Immature natural killer cell (primary cell): ENCODE measurements around the gene NAA16. TPM values are rescaled to one million over a fixed set of nuclear protein-coding genes. Genes with fewer than 3 reads are reported as not detected.
"Not testable (repeated sequence)": the region's sequence is repeated elsewhere in the genome, so short reads cannot be mapped to it uniquely, and the experiment has no call there.

ENCODE experiments used
- DNase-seq, 3 donors: peaks; one replicate each; pipeline ENCODE4 v3.0.0; 2022; ENCODE audit warnings: mixed read lengths in 1 of 3
- H3K27ac Mint-ChIP-seq, 6 donors: one replicate each; pipeline ENCODE4 v1.8.0; 2020; ENCODE audit warnings: mixed read lengths in 6 of 6, mild to moderate bottlenecking in 5 of 6, inconsistent platforms in 4 of 6, moderate library complexity in 3 of 6
- H3K27me3 Mint-ChIP-seq, 3 donors: one replicate each; pipeline ENCODE4 v1.8.0; 2020 to 2021; ENCODE audit warnings: low read depth in 3 of 3, mild to moderate bottlenecking in 3 of 3, mixed read lengths in 3 of 3, moderate library complexity in 3 of 3, inconsistent platforms in 1 of 3
- H3K36me3 Mint-ChIP-seq, 3 donors: one replicate each; pipeline ENCODE4 v1.8.0; 2020; ENCODE audit warnings: mixed read lengths in 3 of 3, inconsistent platforms in 2 of 3, mild to moderate bottlenecking in 2 of 3
- H3K4me1 Mint-ChIP-seq, 2 donors: one replicate each; pipeline ENCODE4 v1.8.0; 2020; ENCODE audit warnings: inconsistent platforms in 2 of 2, mild to moderate bottlenecking in 2 of 2, mixed read lengths in 2 of 2, moderate library complexity in 1 of 2
- H3K4me3 Mint-ChIP-seq, 5 donors: one replicate each; pipeline ENCODE4 v1.8.0; 2020; ENCODE audit warnings: mild to moderate bottlenecking in 5 of 5, mixed read lengths in 5 of 5, inconsistent platforms in 3 of 5, moderate library complexity in 3 of 5
- H3K9me3 Mint-ChIP-seq, 6 donors: one replicate each; pipeline ENCODE4 v1.8.0; 2020; ENCODE audit warnings: mild to moderate bottlenecking in 6 of 6, mixed read lengths in 6 of 6, inconsistent platforms in 4 of 6, moderate library complexity in 3 of 6
- polyA plus RNA-seq, 3 donors: library from polyadenylated mRNA; unstranded; fragments of 300-500 nt; fragmentation: Illumina TruSeq; gene quantifications; one replicate each; pipeline ENCODE4 v1.2.3, GENCODE V29; 2021

NAA16 gene
- polyA plus RNA-seq, 3 donors from 2014 or later = 9.0 to 17.1 (median 10.7) TPM

- Mint-ChIP-seq H3K4me1 (peaks cover 45 to 69% of the 10 kb centered on the region in 2 donors), H3K4me3 (peak overlapping the region in 4 of 5 donors; percentile 40 to 65 (median 49)), H3K36me3 (peaks cover 13 to 20% (median 15%) of the 10 kb centered on the region in 3 donors), H3K27ac (peak overlapping the region in 5 of 6 donors; percentile 50 to 82 (median 53)), H3K27me3 (no peaks in the 10 kb centered on the region), H3K9me3 (no peaks in the 10 kb centered on the region)
- no peak for DNase-seq
Observed at GRCh38 chr13:41345914-41346589, 35.0 kb downstream of the NAA16 start.

- H3K4me1 Mint-ChIP-seq = peaks cover 31 to 45% of the 10 kb centered on the region in 2 donors
- peak; percentile 28 to 58 (median 51) for DNase-seq
- H3K27ac Mint-ChIP-seq = peak overlapping the region in 5 of 6 donors; percentile 17 to 85 (median 69)
- H3K36me3 Mint-ChIP-seq = peaks cover 0 to 15% (median 5%) of the 10 kb centered on the region in 3 donors
- peak overlapping the region in 1 of 5 donors; percentile 10 for H3K4me3 Mint-ChIP-seq
- H3K9me3 Mint-ChIP-seq = no peaks in the 10 kb centered on the region
- peaks cover 0 to 1% (median 0%) of the 10 kb centered on the region in 3 donors for H3K27me3 Mint-ChIP-seq
Observed at GRCh38 chr13:41352935-41353840, 42.1 kb downstream of the NAA16 start.

GRCh38 chr13:41354416-41354815, 43.3 kb downstream of the NAA16 start:
- Mint-ChIP-seq H3K36me3 (peaks cover 0 to 13% (median 10%) of the 10 kb centered on the region in 3 donors), H3K27ac (peak overlapping the region in 1 of 6 donors; percentile 3), H3K4me3 (no peak overlapping the region), H3K27me3 (peaks cover 0 to 1% (median 0%) of the 10 kb centered on the region in 3 donors), H3K9me3 (no peaks in the 10 kb centered on the region), H3K4me1 (peaks cover 28 to 36% of the 10 kb centered on the region in 2 donors)
- no peak for DNase-seq

- not testable (repeated sequence) for H3K27me3 Mint-ChIP-seq, DNase-seq, H3K9me3 Mint-ChIP-seq
- peak overlapping the region; percentile 64 to 90 (median 86) for H3K27ac Mint-ChIP-seq
- H3K4me3 Mint-ChIP-seq = peak overlapping the region in 2 of 5 donors; percentile 71 to 75
- peaks cover 0 to 27% (median 11%) of the 10 kb centered on the region in 3 donors for H3K36me3 Mint-ChIP-seq
- H3K4me1 Mint-ChIP-seq = peaks cover 28 to 36% of the 10 kb centered on the region in 2 donors
Observed at GRCh38 chr13:41356385-41356648, 45.2 kb downstream of the NAA16 start.

GRCh38 chr13:41356786-41357185, 45.7 kb downstream of the NAA16 start:
- Mint-ChIP-seq H3K36me3 (peaks cover 2 to 32% (median 13%) of the 10 kb centered on the region in 3 donors), H3K27ac (peak overlapping the region; percentile 64 to 90 (median 86)), H3K9me3 (no peaks in the 10 kb centered on the region), H3K4me3 (peak overlapping the region; percentile 47 to 75 (median 50)), H3K27me3 (peaks cover 0 to 1% (median 1%) of the 10 kb centered on the region in 3 donors), H3K4me1 (peaks cover 28 to 36% of the 10 kb centered on the region in 2 donors)
- DNase-seq = peak in 2 of 3 donors; percentile 10 to 17

- H3K27ac Mint-ChIP-seq = no peak overlapping the region
- peaks cover 9 to 59% (median 28%) of the 10 kb centered on the region in 3 donors for H3K36me3 Mint-ChIP-seq
- peaks cover 16 to 17% of the 10 kb centered on the region in 2 donors for H3K4me1 Mint-ChIP-seq
- peaks cover 0 to 1% (median 1%) of the 10 kb centered on the region in 3 donors for H3K27me3 Mint-ChIP-seq
- no peak for DNase-seq
- H3K4me3 Mint-ChIP-seq = no peak overlapping the region
- no peaks in the 10 kb centered on the region for H3K9me3 Mint-ChIP-seq
Observed at GRCh38 chr13:41361491-41361890, 50.4 kb downstream of the NAA16 start.

- Mint-ChIP-seq H3K9me3 (no peaks in the 10 kb centered on the region), H3K4me1 (no peaks in the 10 kb centered on the region), H3K36me3 (peaks cover 28 to 72% (median 45%) of the 10 kb centered on the region in 3 donors), H3K27ac (no peak overlapping the region), H3K27me3 (peaks cover 0 to 1% (median 0%) of the 10 kb centered on the region in 3 donors), H3K4me3 (no peak overlapping the region)
- DNase-seq = no peak
Observed at GRCh38 chr13:41364043-41364442, 53.0 kb downstream of the NAA16 start.

GRCh38 chr13:41365631-41366030, 54.6 kb downstream of the NAA16 start:
- peaks cover 0 to 1% (median 0%) of the 10 kb centered on the region in 3 donors for H3K27me3 Mint-ChIP-seq
- H3K4me1 Mint-ChIP-seq = peaks cover 0 to 2% of the 10 kb centered on the region in 2 donors
- H3K36me3 Mint-ChIP-seq = peaks cover 38 to 75% (median 53%) of the 10 kb centered on the region in 3 donors
- no peaks in the 10 kb centered on the region for H3K9me3 Mint-ChIP-seq
- no peak for DNase-seq
- H3K27ac Mint-ChIP-seq = no peak overlapping the region
- H3K4me3 Mint-ChIP-seq = no peak overlapping the region

- H3K9me3 Mint-ChIP-seq = no peaks in the 10 kb centered on the region
- H3K27me3 Mint-ChIP-seq = no peaks in the 10 kb centered on the region
- H3K27ac Mint-ChIP-seq = peak overlapping the region in 3 of 6 donors; percentile 6 to 28 (median 13)
- H3K36me3 Mint-ChIP-seq = peaks cover 40 to 67% (median 52%) of the 10 kb centered on the region in 3 donors
- peaks cover 0 to 2% of the 10 kb centered on the region in 2 donors for H3K4me1 Mint-ChIP-seq
- no peak for DNase-seq
- H3K4me3 Mint-ChIP-seq = no peak overlapping the region
Observed at GRCh38 chr13:41370736-41371135, 59.7 kb downstream of the NAA16 start.

GRCh38 chr13:41377446-41377845, 66.4 kb downstream of the NAA16 start:
- Mint-ChIP-seq H3K4me3 (no peak overlapping the region), H3K9me3 (no peaks in the 10 kb centered on the region), H3K27ac (no peak overlapping the region), H3K36me3 (peaks cover 17 to 32% (median 30%) of the 10 kb centered on the region in 3 donors), H3K4me1 (no peaks in the 10 kb centered on the region), H3K27me3 (peaks cover 0 to 2% (median 0%) of the 10 kb centered on the region in 3 donors)
- DNase-seq = no peak

GRCh38 chr13:41382431-41382830, 71.4 kb downstream of the NAA16 start:
- Mint-ChIP-seq H3K4me1 (no peaks in the 10 kb centered on the region), H3K36me3 (peaks cover 0 to 2% (median 0%) of the 10 kb centered on the region in 3 donors), H3K27me3 (peaks cover 4 to 6% (median 5%) of the 10 kb centered on the region in 3 donors), H3K4me3 (no peak overlapping the region), H3K27ac (no peak overlapping the region), H3K9me3 (no peaks in the 10 kb centered on the region)
- no peak for DNase-seq

- no peaks in the 10 kb centered on the region for H3K36me3 Mint-ChIP-seq
- DNase-seq = no peak
- no peak overlapping the region for H3K27ac Mint-ChIP-seq
- no peaks in the 10 kb centered on the region for H3K4me1 Mint-ChIP-seq
- peaks cover 5 to 6% (median 6%) of the 10 kb centered on the region in 3 donors for H3K27me3 Mint-ChIP-seq
- no peaks in the 10 kb centered on the region for H3K9me3 Mint-ChIP-seq
- no peak overlapping the region for H3K4me3 Mint-ChIP-seq
Observed at GRCh38 chr13:41383386-41383785, 72.3 kb downstream of the NAA16 start.

GRCh38 chr13:41384749-41385503, 73.9 kb downstream of the NAA16 start:
- H3K4me3 Mint-ChIP-seq = no peak overlapping the region
- no peaks in the 10 kb centered on the region for H3K9me3 Mint-ChIP-seq
- no peak overlapping the region for H3K27ac Mint-ChIP-seq
- H3K36me3 Mint-ChIP-seq = no peaks in the 10 kb centered on the region
- no peak for DNase-seq
- H3K4me1 Mint-ChIP-seq = no peaks in the 10 kb centered on the region
- peaks cover 5 to 6% (median 6%) of the 10 kb centered on the region in 3 donors for H3K27me3 Mint-ChIP-seq
